ENCODE results near the gene NDUFB10. TPM values are rescaled to one million over a fixed set of nuclear protein-coding genes. Genes with fewer than 3 reads are reported as not detected.

The NDUFB10 gene
- total and polyA plus RNA-seq, 5 donors from 2014 or later, result 65.1 to 288 (median 193) TPM

GRCh38 chr16:1997494-1998359 is 38.4 kb downstream of the NDUFB10 start:
- Mint-ChIP-seq H3K27ac (peak overlapping the region in 1 of 3 donors; percentile 80), H3K27me3 (peaks cover 5% of the 10 kb centered on the region), H3K4me1 (peaks cover 0 to 6% (median under 1%) of the 10 kb centered on the region in 4 donors), H3K36me3 (peaks cover 9% of the 10 kb centered on the region), H3K4me3 (no peak overlapping the region), H3K9me3 (no peaks in the 10 kb centered on the region)
- peaks cover 23% of the 10 kb centered on the region for H3K36me3 ChIP-seq (ENCODE audit: control insufficient read depth, insufficient read depth, low read length)
- no peak overlapping the region for H3K27ac ChIP-seq (ENCODE audit: insufficient read depth, low read length, poor library complexity, severe bottlenecking)
- H3K4me3 ChIP-seq (ENCODE audit: low read depth, low read length), result no peak overlapping the region
- ATAC-seq (ENCODE audit: low read depth in 2 of 2) (no peak), DNase-seq (no peak)
- H3K27me3 ChIP-seq (ENCODE audit: control insufficient read depth, insufficient read depth, low read length), result no peaks in the 10 kb centered on the region
- H3K9me3 ChIP-seq (ENCODE audit: control insufficient read depth in 2 of 2, low read length in 2 of 2), result no peaks in the 10 kb centered on the region
- no peaks in the 10 kb centered on the region for H3K4me1 ChIP-seq (ENCODE audit: control insufficient read depth, insufficient read depth, low read length, poor library complexity, severe bottlenecking)

DNA sequence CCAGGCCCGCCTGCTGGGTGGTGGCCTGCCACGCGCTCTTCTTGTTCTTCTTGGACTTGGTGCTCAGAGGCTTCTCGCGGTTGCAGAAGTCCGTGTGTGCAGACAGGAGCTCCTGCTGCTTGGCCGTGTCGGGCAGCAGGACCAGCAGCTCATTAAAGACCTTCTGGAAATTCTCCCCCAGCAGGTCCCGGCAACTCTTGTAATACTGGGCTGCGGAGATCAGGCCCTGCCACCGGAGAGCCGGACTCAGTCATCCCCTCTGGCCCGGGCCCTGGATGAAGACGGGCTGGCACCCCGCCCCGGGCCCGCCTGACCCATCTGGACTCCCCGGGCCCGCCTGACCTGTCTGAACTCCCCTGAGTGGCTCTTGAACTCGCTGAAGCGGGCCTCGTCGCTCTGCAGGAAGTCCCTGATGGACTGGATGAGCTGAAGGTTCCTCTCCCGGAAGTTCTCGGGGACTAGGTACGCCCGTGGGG is 39.1 kb downstream of the NDUFB10 start:
- Histone ChIP-seq H3K27ac (ENCODE audit: insufficient read depth, low read length, poor library complexity, severe bottlenecking) (no peak overlapping the region), H3K9me3 (ENCODE audit: control insufficient read depth in 2 of 2, low read length in 2 of 2) (no peaks in the 10 kb centered on the region), H3K27me3 (ENCODE audit: control insufficient read depth, insufficient read depth, low read length) (no peaks in the 10 kb centered on the region), H3K36me3 (ENCODE audit: control insufficient read depth, insufficient read depth, low read length) (peaks cover 23% of the 10 kb centered on the region), H3K4me3 (ENCODE audit: low read depth, low read length) (no peak overlapping the region), H3K4me1 (ENCODE audit: control insufficient read depth, insufficient read depth, low read length, poor library complexity, severe bottlenecking) (no peaks in the 10 kb centered on the region)
- peaks cover 5% of the 10 kb centered on the region for H3K27me3 Mint-ChIP-seq
- no peak overlapping the region for H3K4me3 Mint-ChIP-seq
- peaks cover 0 to 6% (median under 1%) of the 10 kb centered on the region in 4 donors for H3K4me1 Mint-ChIP-seq
- H3K27ac Mint-ChIP-seq, result peak overlapping the region in 1 of 3 donors; percentile 9
- H3K36me3 Mint-ChIP-seq, result peaks cover 9% of the 10 kb centered on the region
- H3K9me3 Mint-ChIP-seq, result no peaks in the 10 kb centered on the region
- DNase-seq (no peak), ATAC-seq (ENCODE audit: low read depth in 2 of 2) (no peak)

DNA sequence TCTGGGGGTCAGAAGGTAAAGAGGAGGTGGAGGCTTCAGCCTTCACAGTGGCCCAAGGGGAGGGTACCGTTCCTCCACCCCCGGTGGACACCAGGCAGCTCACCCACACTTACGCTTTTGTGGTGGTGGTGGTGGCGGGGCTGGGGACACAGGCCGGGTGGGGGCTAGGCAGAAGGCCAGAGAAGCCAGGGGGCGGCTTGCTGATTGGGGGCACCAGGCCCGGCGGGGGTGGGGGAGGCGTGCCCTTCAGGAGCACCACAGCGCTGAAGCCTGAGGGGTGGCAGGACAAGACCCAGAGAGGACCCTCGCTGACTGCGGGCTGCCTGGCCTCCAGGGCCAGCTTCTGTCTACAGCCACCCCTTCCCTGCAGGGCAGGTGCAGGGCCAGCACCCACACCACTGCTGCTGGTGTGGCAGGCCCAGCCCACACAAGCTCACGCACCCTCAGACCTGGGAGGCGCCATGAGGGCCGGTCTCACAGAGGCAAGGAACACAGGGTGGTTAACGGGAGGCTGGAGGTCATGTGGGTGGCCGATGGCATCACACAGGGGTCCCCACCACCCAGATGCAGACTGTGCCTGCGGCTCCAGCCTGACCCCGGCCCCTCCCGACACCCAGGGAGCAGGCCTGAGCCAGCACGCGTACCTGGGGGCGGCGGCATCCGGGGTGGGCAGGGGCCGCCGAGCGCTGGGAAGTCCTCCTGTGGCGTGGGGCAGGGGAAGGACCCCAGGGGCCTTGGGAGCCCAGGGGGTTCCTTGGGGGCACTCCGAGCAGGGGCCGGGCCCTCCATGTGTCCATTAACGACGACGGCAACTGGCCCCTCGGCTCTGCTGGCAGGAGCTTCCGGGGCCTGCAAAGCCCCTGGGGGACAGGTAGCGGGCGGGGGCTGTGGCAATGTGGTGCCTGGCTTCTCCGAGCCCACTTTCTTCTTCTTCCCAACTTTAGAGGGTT is 39.8 kb downstream of the NDUFB10 start:
- H3K27ac ChIP-seq (ENCODE audit: insufficient read depth, low read length, poor library complexity, severe bottlenecking), result no peak overlapping the region
- Mint-ChIP-seq H3K36me3 (peaks cover 9% of the 10 kb centered on the region), H3K27me3 (no peaks in the 10 kb centered on the region), H3K4me1 (peaks cover 0 to 5% (median under 1%) of the 10 kb centered on the region in 4 donors), H3K27ac (no peak overlapping the region), H3K9me3 (no peaks in the 10 kb centered on the region), H3K4me3 (no peak overlapping the region)
- peaks cover 23% of the 10 kb centered on the region for H3K36me3 ChIP-seq (ENCODE audit: control insufficient read depth, insufficient read depth, low read length)
- no peak for ATAC-seq (ENCODE audit: low read depth in 2 of 2)
- no peak overlapping the region for H3K4me3 ChIP-seq (ENCODE audit: low read depth, low read length)
- no peaks in the 10 kb centered on the region for H3K9me3 ChIP-seq (ENCODE audit: control insufficient read depth in 2 of 2, low read length in 2 of 2)
- DNase-seq, result no peak
- no peaks in the 10 kb centered on the region for H3K27me3 ChIP-seq (ENCODE audit: control insufficient read depth, insufficient read depth, low read length)
- H3K4me1 ChIP-seq (ENCODE audit: control insufficient read depth, insufficient read depth, low read length, poor library complexity, severe bottlenecking), result peaks cover 5% of the 10 kb centered on the region

DNA sequence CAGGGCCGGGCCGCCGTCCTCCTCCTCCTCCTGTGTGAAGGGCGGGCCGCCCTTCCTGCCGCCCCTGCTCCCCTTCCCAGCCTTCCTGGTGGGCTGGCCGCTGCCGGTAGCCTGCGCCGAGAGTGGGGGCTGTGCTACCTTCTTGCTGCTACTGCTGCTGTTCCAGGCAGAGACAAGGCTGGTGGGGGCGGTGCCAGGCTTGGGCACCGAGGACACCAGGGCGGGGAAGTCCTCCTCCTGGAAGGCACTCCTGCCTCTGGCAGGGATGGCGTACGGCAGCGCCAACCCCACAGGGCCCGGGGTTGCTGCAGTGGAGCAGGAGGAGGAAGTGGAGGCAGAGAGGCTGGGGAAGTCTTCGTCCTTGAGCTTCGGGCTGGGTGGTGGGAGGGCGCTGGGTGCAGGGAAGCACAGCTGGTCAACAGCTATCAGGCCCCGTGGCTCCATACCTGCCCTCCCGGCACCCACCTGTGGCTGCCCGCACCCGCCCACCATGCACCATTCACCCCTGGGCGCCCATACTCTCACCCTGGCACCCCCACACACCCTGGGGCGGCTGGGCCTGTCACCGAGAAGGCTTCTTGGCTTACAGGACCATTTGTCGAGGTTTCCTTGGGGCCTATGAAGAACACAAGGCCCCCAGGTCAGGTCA is 40.7 kb downstream of the NDUFB10 start:
- no peak for ATAC-seq (ENCODE audit: low read depth in 2 of 2)
- Histone ChIP-seq H3K36me3 (ENCODE audit: control insufficient read depth, insufficient read depth, low read length) (peaks cover 23% of the 10 kb centered on the region), H3K27me3 (ENCODE audit: control insufficient read depth, insufficient read depth, low read length) (no peaks in the 10 kb centered on the region), H3K27ac (ENCODE audit: insufficient read depth, low read length, poor library complexity, severe bottlenecking) (no peak overlapping the region), H3K4me3 (ENCODE audit: low read depth, low read length) (no peak overlapping the region), H3K9me3 (ENCODE audit: control insufficient read depth in 2 of 2, low read length in 2 of 2) (no peaks in the 10 kb centered on the region), H3K4me1 (ENCODE audit: control insufficient read depth, insufficient read depth, low read length, poor library complexity, severe bottlenecking) (peaks cover 9% of the 10 kb centered on the region)
- H3K9me3 Mint-ChIP-seq, result no peaks in the 10 kb centered on the region
- DNase-seq, result no peak
- H3K36me3 Mint-ChIP-seq, result peaks cover 9% of the 10 kb centered on the region
- peaks cover 0 to 10% (median under 1%) of the 10 kb centered on the region in 4 donors for H3K4me1 Mint-ChIP-seq
- H3K4me3 Mint-ChIP-seq, result no peak overlapping the region
- no peaks in the 10 kb centered on the region for H3K27me3 Mint-ChIP-seq
- no peak overlapping the region for H3K27ac Mint-ChIP-seq

GRCh38 chr16:2001035-2001434 is 41.7 kb downstream of the NDUFB10 start:
- H3K27ac ChIP-seq (ENCODE audit: insufficient read depth, low read length, poor library complexity, severe bottlenecking), result no peak overlapping the region
- no peaks in the 10 kb centered on the region for H3K9me3 ChIP-seq (ENCODE audit: control insufficient read depth in 2 of 2, low read length in 2 of 2)
- H3K4me3 Mint-ChIP-seq, result no peak overlapping the region
- peaks cover 0 to 13% (median 4%) of the 10 kb centered on the region in 4 donors for H3K4me1 Mint-ChIP-seq
- peaks cover 23% of the 10 kb centered on the region for H3K36me3 ChIP-seq (ENCODE audit: control insufficient read depth, insufficient read depth, low read length)
- no peak for ATAC-seq (ENCODE audit: low read depth in 2 of 2)
- H3K27me3 Mint-ChIP-seq, result no peaks in the 10 kb centered on the region
- H3K27me3 ChIP-seq (ENCODE audit: control insufficient read depth, insufficient read depth, low read length), result no peaks in the 10 kb centered on the region
- no peak for DNase-seq
- H3K4me1 ChIP-seq (ENCODE audit: control insufficient read depth, insufficient read depth, low read length, poor library complexity, severe bottlenecking), result peaks cover 13% of the 10 kb centered on the region
- no peaks in the 10 kb centered on the region for H3K9me3 Mint-ChIP-seq
- H3K36me3 Mint-ChIP-seq, result peaks cover 9% of the 10 kb centered on the region
- no peak overlapping the region for H3K27ac Mint-ChIP-seq
- no peak overlapping the region for H3K4me3 ChIP-seq (ENCODE audit: low read depth, low read length)

GRCh38 chr16:2001456-2002355 is 42.4 kb downstream of the NDUFB10 start:
- H3K9me3 Mint-ChIP-seq, result no peaks in the 10 kb centered on the region
- Histone ChIP-seq H3K36me3 (ENCODE audit: control insufficient read depth, insufficient read depth, low read length) (peaks cover 23% of the 10 kb centered on the region), H3K27me3 (ENCODE audit: control insufficient read depth, insufficient read depth, low read length) (no peaks in the 10 kb centered on the region), H3K4me1 (ENCODE audit: control insufficient read depth, insufficient read depth, low read length, poor library complexity, severe bottlenecking) (peaks cover 13% of the 10 kb centered on the region), H3K9me3 (ENCODE audit: control insufficient read depth in 2 of 2, low read length in 2 of 2) (no peaks in the 10 kb centered on the region), H3K4me3 (ENCODE audit: low read depth, low read length) (no peak overlapping the region), H3K27ac (ENCODE audit: insufficient read depth, low read length, poor library complexity, severe bottlenecking) (no peak overlapping the region)
- ATAC-seq (ENCODE audit: low read depth in 2 of 2), result no peak
- DNase-seq, result no peak
- H3K4me3 Mint-ChIP-seq, result no peak overlapping the region
- H3K4me1 Mint-ChIP-seq, result peaks cover 0 to 19% (median 7%) of the 10 kb centered on the region in 4 donors
- H3K27ac Mint-ChIP-seq, result no peak overlapping the region
- H3K36me3 Mint-ChIP-seq, result peaks cover 9% of the 10 kb centered on the region
- no peaks in the 10 kb centered on the region for H3K27me3 Mint-ChIP-seq
